Ascending aorta (tissue), 2 donors: ENCODE results near the gene C1orf56. TPM values are rescaled to one million over a fixed set of nuclear protein-coding genes. Genes with fewer than 3 reads are reported as not detected.

Source experiments
- DNase-seq, 2 donors: peaks; one replicate each; pipeline ENCODE4 v3.0.0-alpha.2; 2019; ENCODE audit warnings: low spot score in 2 of 2
- H3K27ac ChIP-seq, 2 donors: fragments of 200-600 bp; sonication (generic); one replicate each; pipeline ENCODE4 v1.5.1; 2016 to 2017; ENCODE audit warnings: mild to moderate bottlenecking in 1 of 2
- H3K27me3 ChIP-seq: fragments of 200-600 bp; sonication (generic); one replicate; pipeline ENCODE4 v1.5.1; 2017
- H3K36me3 ChIP-seq, 2 donors: fragments of 200-600 bp; sonication (generic); one replicate each; pipeline ENCODE4 v1.5.1; 2016
- H3K4me1 ChIP-seq, 2 donors: fragments of 200-600 bp; sonication (generic); one replicate each; pipeline ENCODE4 v1.5.1; 2016 to 2017; ENCODE audit warnings: mild to moderate bottlenecking in 1 of 2
- H3K4me3 ChIP-seq, 2 donors: fragments of 200-600 bp; sonication (generic); one replicate each; pipeline ENCODE4 v1.5.1; 2016 to 2017; ENCODE audit warnings: mild to moderate bottlenecking in 1 of 2
- H3K9me3 ChIP-seq, 2 donors: fragments of 200-600 bp; sonication (generic); one replicate each; pipeline ENCODE4 v1.5.1; 2016
- CTCF ChIP-seq, 3 experiments: fragments of 200-600 bp in 2 of 3; fragments of 450-650 bp in 1 of 3; sonication (generic) in 2 of 3; IDR thresholded peaks; one replicate each; pipeline ENCODE4 v1.5.1; 2016 to 2019; ENCODE audit warnings: antibody characterized with exemption in 3 of 3, mild to moderate bottlenecking in 1 of 3, moderate library complexity in 1 of 3
- intact Hi-C: fragments of 100-400 bp; cut with DNase I; formaldehyde crosslinking; loops from one replicate; pipeline ENCODE4 v1.15.1; 2023
- total RNA-seq: library from RNA; depleted of rRNA; stranded (reverse); fragments of >200 nt; gene quantifications from one replicate; pipeline ENCODE4 v1.1.0, GENCODE V29; 2016

The C1orf56 gene
- total RNA-seq, 1 donor from 2014 or later: 11.4 TPM

- H3K36me3 ChIP-seq: no peaks in the 10 kb centered on the region
- H3K27me3 ChIP-seq: no peaks in the 10 kb centered on the region
- no peaks in the 10 kb centered on the region for H3K9me3 ChIP-seq
- no peak for DNase-seq
- H3K27ac ChIP-seq: peak overlapping the region in 1 of 2 donors; percentile 81
- peaks cover 6 to 33% of the 10 kb centered on the region in 2 donors for H3K4me1 ChIP-seq
- TF ChIP-seq CTCF (IDR thresholded peaks at IDR 0.05): no peak
- peak overlapping the region; percentile 70 to 71 for H3K4me3 ChIP-seq
- intact Hi-C loops: loop anchor here (2.0 to 10.0 kb wide), 3 partner anchors 49 to 315 kb away; partner anchors contain the start of genes ARNT, CDC42SE1 and GOLPH3L
Observed at GRCh38 chr1:151009674-151010345, 37.7 kb upstream of the C1orf56 start.

GRCh38 chr1:151010346-151010726 lies 37.2 kb upstream of the C1orf56 start:
- Histone ChIP-seq H3K4me1 (peaks cover 3 to 28% of the 10 kb centered on the region in 2 donors), H3K9me3 (no peaks in the 10 kb centered on the region), H3K36me3 (no peaks in the 10 kb centered on the region), H3K27ac (no peak overlapping the region), H3K27me3 (no peaks in the 10 kb centered on the region), H3K4me3 (no peak overlapping the region)
- no peak for TF ChIP-seq CTCF (IDR thresholded peaks at IDR 0.05)
- intact Hi-C loops: no loop called here
- DNase-seq: no peak

GRCh38 chr1:151011154-151011850 lies 36.2 kb upstream of the C1orf56 start:
- intact Hi-C loops: no loop called here
- TF ChIP-seq CTCF (IDR thresholded peaks at IDR 0.05): no peak
- DNase-seq: no peak
- H3K4me3 ChIP-seq: no peak overlapping the region
- no peaks in the 10 kb centered on the region for H3K36me3 ChIP-seq
- peaks cover 3 to 27% of the 10 kb centered on the region in 2 donors for H3K4me1 ChIP-seq
- no peak overlapping the region for H3K27ac ChIP-seq
- no peaks in the 10 kb centered on the region for H3K27me3 ChIP-seq
- no peaks in the 10 kb centered on the region for H3K9me3 ChIP-seq

GRCh38 chr1:151012684-151013471 lies 34.7 kb upstream of the C1orf56 start:
- no peak for TF ChIP-seq CTCF (IDR thresholded peaks at IDR 0.05)
- no peak for DNase-seq

GRCh38 chr1:151013518-151013917 lies 34.0 kb upstream of the C1orf56 start:
- H3K9me3 ChIP-seq: no peaks in the 10 kb centered on the region
- H3K27me3 ChIP-seq: no peaks in the 10 kb centered on the region
- H3K27ac ChIP-seq: peak overlapping the region; percentile 8 to 59
- intact Hi-C loops: no loop called here
- H3K36me3 ChIP-seq: peaks cover 10% of the 10 kb centered on the region in 2 donors
- DNase-seq: no peak
- TF ChIP-seq CTCF (IDR thresholded peaks at IDR 0.05): no peak
- no peak overlapping the region for H3K4me3 ChIP-seq
- H3K4me1 ChIP-seq: peaks cover 0 to 17% of the 10 kb centered on the region in 2 donors

More at GRCh38 chr1:151012684-151013471, 34.7 kb upstream of the C1orf56 start:
- H3K36me3 ChIP-seq: peaks cover 3 to 5% of the 10 kb centered on the region in 2 donors
- peaks cover 0 to 17% of the 10 kb centered on the region in 2 donors for H3K4me1 ChIP-seq
- H3K4me3 ChIP-seq: no peak overlapping the region
- intact Hi-C loops: no loop called here
- no peaks in the 10 kb centered on the region for H3K27me3 ChIP-seq
- H3K9me3 ChIP-seq: no peaks in the 10 kb centered on the region
- H3K27ac ChIP-seq: peak overlapping the region; percentile 8 to 59
